GM10847 (cell line): ENCODE measurements around the gene MCEMP1.
A peak's percentile ranks its signal among the peaks of the same experiment; 100 is the strongest.

Source experiments
- POLR2A ChIP-seq: IDR thresholded peaks from 2 replicates; pipeline ENCODE4 v1.6.1; 2011; ENCODE audit not compliant: insufficient read length; ENCODE audit errors: extremely low read depth

Gene MCEMP1

GRCh38 chr19:7699003-7699402, 22.1 kb downstream of the MCEMP1 start:
- TF ChIP-seq POLR2A: no peak

DNA sequence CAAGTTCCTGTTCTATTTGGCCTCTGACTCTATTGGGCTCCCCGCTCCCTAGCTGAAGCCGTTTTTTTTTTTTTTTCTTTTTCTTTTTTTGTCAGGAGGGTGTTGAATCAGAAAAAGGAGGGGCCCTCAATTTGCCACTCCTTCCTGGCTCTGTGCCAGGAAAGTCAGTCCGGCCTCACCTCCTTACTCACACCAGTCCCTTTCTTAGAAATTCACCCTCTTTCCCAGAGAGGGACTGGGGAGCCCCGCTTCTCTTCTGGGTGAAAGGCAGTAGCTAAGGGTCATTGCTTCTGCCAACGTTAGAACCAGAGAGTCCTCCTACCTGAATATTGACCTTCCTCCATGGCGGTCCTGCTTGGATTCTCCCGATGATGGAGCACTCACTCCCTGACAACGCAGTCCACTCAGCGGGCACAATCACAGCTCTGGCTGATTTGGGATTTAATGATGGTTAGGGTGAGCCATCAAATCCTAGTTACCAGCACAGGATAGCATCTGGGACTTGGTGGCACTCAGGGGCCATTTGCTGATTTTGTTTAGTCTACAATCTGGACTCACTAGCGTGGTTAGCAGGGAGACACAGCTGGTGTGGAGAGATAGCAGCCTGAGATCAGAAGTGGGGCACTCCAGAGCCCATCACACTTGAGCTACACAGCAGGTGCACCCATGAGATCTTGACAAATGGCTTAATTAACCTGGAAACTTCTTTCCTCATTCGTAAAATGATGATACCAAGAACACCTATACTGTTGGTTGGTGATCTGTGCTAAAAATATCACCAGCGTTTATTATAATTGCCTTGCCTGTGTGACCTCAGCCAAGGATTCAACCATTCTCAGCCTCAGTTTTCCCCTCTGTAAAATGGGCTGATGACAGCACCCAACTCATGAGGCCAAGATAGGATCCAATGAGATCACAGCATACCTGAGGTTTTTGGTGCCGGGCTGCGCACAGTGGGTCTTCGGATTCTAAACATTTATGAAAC, 22.8 kb downstream of the MCEMP1 start:
- no peak for TF ChIP-seq POLR2A

DNA sequence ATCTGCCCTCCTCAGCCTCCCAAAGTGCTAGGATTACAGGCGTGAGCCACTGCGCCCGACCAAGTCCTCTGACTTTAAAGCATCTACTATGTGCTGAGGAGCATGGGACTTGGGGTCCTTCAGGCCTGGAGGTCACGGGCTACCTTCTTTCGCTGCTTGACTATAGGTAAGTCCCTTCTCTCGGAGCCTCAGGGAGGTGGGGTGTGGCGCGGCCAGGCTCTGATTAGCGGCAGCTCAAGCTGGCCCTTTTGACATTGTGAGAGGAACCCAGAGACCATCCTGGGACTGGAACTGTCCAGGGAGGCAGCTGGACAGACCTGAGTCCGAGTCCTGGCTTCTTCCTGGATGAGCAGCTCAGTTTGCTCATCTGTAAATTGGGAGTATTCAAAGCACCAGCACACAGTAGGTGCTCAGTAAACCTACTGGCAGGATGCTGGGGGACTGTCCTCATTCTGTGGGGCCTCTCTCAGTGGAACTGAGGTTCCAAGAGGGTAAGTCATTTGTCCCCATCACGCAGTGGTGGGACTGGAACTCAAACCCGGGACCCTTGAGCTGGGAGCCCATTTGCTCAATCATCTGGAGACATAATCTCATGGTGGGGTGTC, 24.3 kb downstream of the MCEMP1 start:
- TF ChIP-seq POLR2A: no peak

GRCh38 chr19:7701654-7702457, 25.0 kb downstream of the MCEMP1 start, which contains the start of gene FCER2:
FCER2 (minus strand) TSS chr19:7702131; CDS start chr19:7699760, 2,371 bp downstream.
- TF ChIP-seq POLR2A: peak; percentile 10

GRCh38 chr19:7703332-7703731, 26.4 kb downstream of the MCEMP1 start:
- no peak for TF ChIP-seq POLR2A

DNA sequence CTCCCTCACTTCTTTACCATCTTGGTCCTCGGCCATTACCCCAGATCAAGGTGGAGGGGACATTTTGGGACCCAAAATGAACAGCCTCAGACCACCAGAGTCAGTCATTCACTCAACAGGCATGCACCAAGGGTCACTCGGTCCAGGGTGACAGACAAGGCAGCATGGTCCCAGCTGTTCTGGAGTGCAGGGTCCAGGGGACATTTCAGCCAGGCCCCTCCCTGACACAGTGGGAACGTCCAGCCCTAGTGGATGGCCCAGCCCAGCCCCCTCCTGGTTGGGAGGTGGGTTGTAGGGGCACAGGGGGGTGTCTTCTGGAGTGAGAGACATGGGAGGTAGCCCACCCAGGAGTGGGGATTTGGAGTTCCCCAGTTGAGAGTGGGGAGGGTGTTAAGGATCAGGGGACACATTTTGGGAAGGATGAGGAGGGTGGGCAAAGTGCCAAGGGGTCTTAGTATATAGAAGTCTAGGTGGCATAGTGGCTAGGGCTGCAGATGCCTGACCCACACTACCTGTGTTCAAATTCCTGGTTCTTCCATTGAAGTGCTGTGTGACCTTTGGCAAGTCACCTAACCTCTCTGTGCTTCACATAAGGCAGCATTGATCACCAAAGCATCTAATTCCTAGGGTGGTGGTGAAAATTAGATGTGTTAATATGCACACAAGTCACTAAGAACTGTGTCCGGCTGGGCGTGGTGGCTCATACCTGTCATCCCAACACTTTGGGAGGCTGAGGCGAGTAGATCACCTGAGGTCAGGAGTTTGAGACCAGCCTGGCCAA, 27.6 kb downstream of the MCEMP1 start:
- no peak for TF ChIP-seq POLR2A

GRCh38 chr19:7705387-7706187, 28.7 kb downstream of the MCEMP1 start:
- no peak for TF ChIP-seq POLR2A

DNA sequence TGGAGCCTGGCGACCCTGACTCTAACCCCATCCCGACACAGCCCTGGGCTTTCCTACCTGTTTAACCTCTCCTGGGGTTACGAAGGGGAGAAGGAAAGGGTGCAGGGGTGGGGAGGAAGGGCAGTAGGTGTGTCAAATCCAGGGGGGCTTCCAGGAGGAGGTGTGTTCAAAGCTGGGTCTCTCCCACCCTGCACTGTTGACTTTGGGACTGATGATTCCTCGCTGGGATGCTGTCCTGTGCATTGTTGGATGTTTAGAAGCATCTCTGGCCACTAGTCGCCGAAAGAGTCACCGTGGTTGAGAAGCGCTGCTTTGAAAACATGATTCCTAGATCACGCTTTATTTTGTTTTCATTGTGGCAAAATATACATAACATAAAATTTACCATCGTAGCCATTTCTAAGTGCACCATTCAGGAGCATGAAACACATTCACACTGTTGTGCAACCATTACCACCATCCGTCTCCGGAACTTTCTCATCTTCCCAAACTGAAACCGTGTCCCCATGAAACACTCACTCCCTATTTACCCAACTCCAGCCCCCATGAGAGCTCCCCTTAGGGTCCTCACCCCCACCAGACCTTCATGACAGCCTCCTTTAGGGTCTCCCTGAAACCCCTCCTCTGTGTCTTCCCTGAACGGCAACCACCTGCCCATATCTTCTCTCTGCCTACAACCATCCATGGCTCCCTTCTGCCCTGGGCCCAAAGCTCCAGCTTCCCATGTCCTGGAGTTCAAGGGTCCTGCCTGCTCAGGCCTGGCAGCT, 29.5 kb downstream of the MCEMP1 start:
- no peak for TF ChIP-seq POLR2A

DNA sequence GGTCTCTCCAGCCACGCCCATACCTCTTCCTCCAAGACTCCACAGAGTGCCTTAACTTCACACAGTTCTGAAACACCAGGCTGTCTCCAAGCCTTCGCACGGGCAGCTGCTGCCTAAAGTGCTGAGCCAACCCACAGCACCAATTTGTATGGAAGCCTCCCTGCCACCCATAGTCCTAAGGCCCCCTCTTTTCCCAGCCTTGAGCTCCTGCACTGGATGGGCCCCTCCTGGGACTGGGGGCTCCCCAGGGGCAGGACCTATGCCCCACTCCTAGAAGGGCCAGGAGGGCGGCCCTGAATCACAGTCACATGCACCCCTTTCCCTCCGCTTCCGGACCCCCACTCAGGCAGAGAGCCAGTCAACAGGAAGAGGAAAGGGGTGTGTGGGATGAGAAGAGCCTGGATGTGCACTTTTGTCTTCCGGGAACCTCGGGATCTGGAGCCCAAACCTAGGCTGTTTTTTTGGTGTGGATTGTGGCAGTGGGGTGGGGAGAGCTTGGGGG, 30.1 kb downstream of the MCEMP1 start:
- no peak for TF ChIP-seq POLR2A

DNA sequence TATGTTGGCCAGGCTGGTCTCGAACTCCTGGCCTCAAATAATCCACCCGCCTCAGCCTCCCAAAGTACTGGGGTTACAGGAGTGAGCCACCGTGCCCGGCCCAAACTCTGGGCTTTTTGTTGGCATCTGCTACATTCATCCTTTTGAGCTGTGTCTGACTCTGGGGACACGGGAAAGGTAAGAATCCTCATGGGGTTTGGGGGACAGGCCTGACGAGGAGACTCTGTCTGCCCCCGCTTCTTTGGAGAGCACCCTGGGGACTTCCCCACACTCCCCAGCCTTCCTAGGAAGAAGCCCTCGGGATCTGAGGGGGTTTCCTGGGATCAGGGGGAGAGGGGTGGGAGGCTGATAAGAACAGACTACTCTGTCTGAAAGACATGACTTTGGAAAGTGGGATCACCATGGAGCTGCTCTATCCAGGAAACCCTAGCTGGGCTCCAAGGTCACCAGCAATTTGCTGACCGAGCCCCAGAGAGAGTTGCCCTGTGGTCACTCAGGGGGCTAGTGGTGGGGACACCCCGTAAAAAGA, 33.1 kb downstream of the MCEMP1 start:
- TF ChIP-seq POLR2A: no peak

- TF ChIP-seq POLR2A: no peak
These were observed 33.7 kb downstream of the MCEMP1 start for GRCh38 chr19:7710616-7711015.

GRCh38 chr19:7715671-7716070, 38.8 kb downstream of the MCEMP1 start:
- TF ChIP-seq POLR2A: no peak

GRCh38 chr19:7716762-7717161, 39.9 kb downstream of the MCEMP1 start:
- no peak for TF ChIP-seq POLR2A
